ENCODE data around the gene LRRTM3.

The LRRTM3 gene

DNA sequence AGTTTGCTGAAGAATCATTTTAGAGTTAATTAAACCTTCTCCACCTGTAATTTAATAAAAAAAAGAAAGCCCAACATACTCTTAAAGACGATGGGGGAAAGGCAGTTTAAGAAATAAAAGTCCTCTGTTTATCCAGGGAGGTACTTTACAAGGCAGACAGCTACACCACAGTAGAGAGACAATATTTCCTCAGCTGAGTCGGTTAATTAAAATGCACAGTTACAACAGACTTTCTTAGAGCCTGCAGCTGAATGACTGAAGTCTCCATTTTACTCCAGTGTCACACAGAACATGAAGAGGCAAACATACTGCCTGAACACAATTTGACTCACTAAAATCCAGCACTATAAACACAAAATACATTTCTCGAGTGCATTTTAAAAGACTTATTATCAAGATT lies 15.1 kb downstream of the LRRTM3 start:
- TF ChIP-seq, protein P1, sequence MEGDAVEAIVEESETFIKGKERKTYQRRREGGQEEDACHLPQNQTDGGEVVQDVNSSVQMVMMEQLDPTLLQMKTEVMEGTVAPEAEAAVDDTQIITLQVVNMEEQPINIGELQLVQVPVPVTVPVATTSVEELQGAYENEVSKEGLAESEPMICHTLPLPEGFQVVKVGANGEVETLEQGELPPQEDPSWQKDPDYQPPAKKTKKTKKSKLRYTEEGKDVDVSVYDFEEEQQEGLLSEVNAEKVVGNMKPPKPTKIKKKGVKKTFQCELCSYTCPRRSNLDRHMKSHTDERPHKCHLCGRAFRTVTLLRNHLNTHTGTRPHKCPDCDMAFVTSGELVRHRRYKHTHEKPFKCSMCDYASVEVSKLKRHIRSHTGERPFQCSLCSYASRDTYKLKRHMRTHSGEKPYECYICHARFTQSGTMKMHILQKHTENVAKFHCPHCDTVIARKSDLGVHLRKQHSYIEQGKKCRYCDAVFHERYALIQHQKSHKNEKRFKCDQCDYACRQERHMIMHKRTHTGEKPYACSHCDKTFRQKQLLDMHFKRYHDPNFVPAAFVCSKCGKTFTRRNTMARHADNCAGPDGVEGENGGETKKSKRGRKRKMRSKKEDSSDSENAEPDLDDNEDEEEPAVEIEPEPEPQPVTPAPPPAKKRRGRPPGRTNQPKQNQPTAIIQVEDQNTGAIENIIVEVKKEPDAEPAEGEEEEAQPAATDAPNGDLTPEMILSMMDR (IDR thresholded peaks at IDR 0.05; ENCODE audit: borderline replicate concordance, extremely low read depth, low read length, poor library complexity, severe bottlenecking), result no peak
- no peak for TF ChIP-seq EZH2 (IDR thresholded peaks at IDR 0.05; ENCODE audit: borderline replicate concordance, low read depth, low read length, severe bottlenecking)
- DNase-seq, result no peak

DNA sequence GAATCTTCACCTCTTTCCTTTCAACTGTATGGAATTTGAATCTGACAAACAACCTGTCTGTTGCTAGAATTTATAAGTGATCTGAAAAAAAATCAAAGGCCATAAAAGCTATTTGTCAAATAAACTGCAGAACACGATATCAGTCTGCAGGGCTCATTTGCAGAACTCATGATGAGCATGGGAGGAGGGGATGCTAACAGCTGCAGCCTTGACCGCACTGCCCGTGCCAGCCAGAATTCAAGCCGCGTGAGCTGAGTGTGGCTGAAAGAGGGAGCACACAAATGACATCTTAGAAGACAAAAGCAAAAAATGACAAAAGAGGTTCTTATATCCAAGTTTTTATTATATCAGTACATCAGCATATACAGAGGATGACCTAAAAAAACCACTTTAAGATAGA lies 15.7 kb downstream of the LRRTM3 start:
- Histone ChIP-seq H3K36me3 (ENCODE audit: insufficient read depth, low read length) (no peaks in the 10 kb centered on the region), H4K20me1 (ENCODE audit: insufficient read depth, low read length) (no peaks in the 10 kb centered on the region), H3K4me3 (ENCODE audit: low read depth in 1 of 2, low read length in 2 of 2) (no peak overlapping the region), H3K79me2 (ENCODE audit: insufficient read depth, low read length) (no peaks in the 10 kb centered on the region), H3K27ac (ENCODE audit: low read length) (no peak overlapping the region), H2AFZ (ENCODE audit: low read depth, low read length) (no peak overlapping the region), H3K4me1 (ENCODE audit: insufficient read depth, low read length) (no peaks in the 10 kb centered on the region), H3K4me2 (ENCODE audit: insufficient read depth, low read length) (no peak overlapping the region), H3K27me3 (ENCODE audit: insufficient read depth, low read length, poor library complexity) (no peaks in the 10 kb centered on the region), H3K9me3 (ENCODE audit: insufficient read depth, low read length, severe bottlenecking) (no peaks in the 10 kb centered on the region), H3K9ac (ENCODE audit: low read depth, low read length) (no peak overlapping the region)
- TF ChIP-seq, protein P1 (IDR thresholded peaks at IDR 0.05; ENCODE audit: borderline replicate concordance, extremely low read depth, low read length, poor library complexity, severe bottlenecking), result no peak
- no peak for TF ChIP-seq EZH2 (IDR thresholded peaks at IDR 0.05; ENCODE audit: borderline replicate concordance, low read depth, low read length, severe bottlenecking)
- ATAC-seq (ENCODE audit: insufficient read depth, low read depth) (no peak), DNase-seq (no peak)

More for the DNA sequence above, 15.1 kb downstream of the LRRTM3 start:
- no peak overlapping the region for H3K27ac ChIP-seq (ENCODE audit: low read length)
- H3K9me3 ChIP-seq (ENCODE audit: insufficient read depth, low read length, severe bottlenecking), result no peaks in the 10 kb centered on the region
- no peak overlapping the region for H3K4me3 ChIP-seq (ENCODE audit: low read depth in 1 of 2, low read length in 2 of 2)
- H3K36me3 ChIP-seq (ENCODE audit: insufficient read depth, low read length), result no peaks in the 10 kb centered on the region
- H3K4me2 ChIP-seq (ENCODE audit: insufficient read depth, low read length), result no peak overlapping the region
- H3K4me1 ChIP-seq (ENCODE audit: insufficient read depth, low read length), result no peaks in the 10 kb centered on the region
- no peak overlapping the region for H3K9ac ChIP-seq (ENCODE audit: low read depth, low read length)
- no peak for ATAC-seq (ENCODE audit: insufficient read depth, low read depth)
- no peaks in the 10 kb centered on the region for H3K27me3 ChIP-seq (ENCODE audit: insufficient read depth, low read length, poor library complexity)
- no peaks in the 10 kb centered on the region for H3K79me2 ChIP-seq (ENCODE audit: insufficient read depth, low read length)
- no peak overlapping the region for H2AFZ ChIP-seq (ENCODE audit: low read depth, low read length)
- H4K20me1 ChIP-seq (ENCODE audit: insufficient read depth, low read length), result no peaks in the 10 kb centered on the region

DNA sequence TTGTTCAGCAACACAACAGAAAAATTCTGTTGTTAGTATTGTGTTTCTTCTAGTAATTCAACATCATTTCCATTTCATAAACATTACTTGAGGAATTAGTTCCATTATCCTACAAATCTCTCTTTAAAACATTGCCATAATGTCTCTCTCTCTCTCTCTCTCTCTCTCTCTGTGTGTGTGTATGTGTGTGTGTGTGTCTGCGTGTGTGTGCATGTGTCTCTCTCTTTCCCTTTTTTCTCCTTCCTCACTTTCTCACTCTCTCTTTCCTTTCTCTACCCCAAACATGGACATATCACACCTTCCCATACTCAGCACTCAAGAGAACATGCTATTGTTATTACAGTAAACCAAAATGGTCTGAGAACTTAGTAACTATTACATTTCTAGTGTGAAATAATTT lies 16.6 kb downstream of the LRRTM3 start:
- Histone ChIP-seq H3K27me3 (ENCODE audit: insufficient read depth, low read length, poor library complexity) (no peaks in the 10 kb centered on the region), H3K4me3 (ENCODE audit: low read depth in 1 of 2, low read length in 2 of 2) (no peak overlapping the region), H2AFZ (ENCODE audit: low read depth, low read length) (no peak overlapping the region), H4K20me1 (ENCODE audit: insufficient read depth, low read length) (no peaks in the 10 kb centered on the region), H3K27ac (ENCODE audit: low read length) (no peak overlapping the region), H3K4me2 (ENCODE audit: insufficient read depth, low read length) (no peak overlapping the region), H3K9me3 (ENCODE audit: insufficient read depth, low read length, severe bottlenecking) (no peaks in the 10 kb centered on the region), H3K4me1 (ENCODE audit: insufficient read depth, low read length) (no peaks in the 10 kb centered on the region), H3K9ac (ENCODE audit: low read depth, low read length) (no peak overlapping the region), H3K36me3 (ENCODE audit: insufficient read depth, low read length) (no peaks in the 10 kb centered on the region), H3K79me2 (ENCODE audit: insufficient read depth, low read length) (no peaks in the 10 kb centered on the region)
- TF ChIP-seq, protein P1 (IDR thresholded peaks at IDR 0.05; ENCODE audit: borderline replicate concordance, extremely low read depth, low read length, poor library complexity, severe bottlenecking), result no peak
- no peak for TF ChIP-seq EZH2 (IDR thresholded peaks at IDR 0.05; ENCODE audit: borderline replicate concordance, low read depth, low read length, severe bottlenecking)
- ATAC-seq (ENCODE audit: insufficient read depth, low read depth), result no peak
- DNase-seq, result no peak

DNA sequence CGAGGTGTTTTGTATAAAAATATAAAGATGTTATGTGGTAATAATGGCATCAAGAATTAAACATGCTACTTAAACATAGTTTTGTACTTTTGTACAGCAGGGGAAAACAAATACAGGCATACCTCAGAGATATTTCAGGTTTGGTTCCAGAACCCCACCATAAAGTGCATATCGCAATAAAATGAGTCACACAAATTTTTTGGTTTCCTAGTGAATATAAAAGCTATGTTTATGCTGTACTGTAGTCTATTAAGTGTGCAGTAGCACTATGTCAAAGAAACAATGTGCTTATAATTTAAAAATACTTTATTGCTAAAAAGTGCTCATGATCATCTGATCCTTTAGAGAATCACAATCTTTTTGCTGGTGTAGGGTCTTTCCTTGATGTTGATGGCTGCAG lies 17.8 kb downstream of the LRRTM3 start:
- Histone ChIP-seq H3K4me3 (ENCODE audit: low read depth in 1 of 2, low read length in 2 of 2) (no peak overlapping the region), H4K20me1 (ENCODE audit: insufficient read depth, low read length) (no peaks in the 10 kb centered on the region), H3K27ac (ENCODE audit: low read length) (no peak overlapping the region), H3K4me2 (ENCODE audit: insufficient read depth, low read length) (no peak overlapping the region), H3K9ac (ENCODE audit: low read depth, low read length) (no peak overlapping the region), H2AFZ (ENCODE audit: low read depth, low read length) (no peak overlapping the region), H3K27me3 (ENCODE audit: insufficient read depth, low read length, poor library complexity) (no peaks in the 10 kb centered on the region), H3K36me3 (ENCODE audit: insufficient read depth, low read length) (no peaks in the 10 kb centered on the region), H3K79me2 (ENCODE audit: insufficient read depth, low read length) (no peaks in the 10 kb centered on the region), H3K4me1 (ENCODE audit: insufficient read depth, low read length) (no peaks in the 10 kb centered on the region), H3K9me3 (ENCODE audit: insufficient read depth, low read length, severe bottlenecking) (no peaks in the 10 kb centered on the region)
- TF ChIP-seq, protein P1 (IDR thresholded peaks at IDR 0.05; ENCODE audit: borderline replicate concordance, extremely low read depth, low read length, poor library complexity, severe bottlenecking), result no peak
- TF ChIP-seq EZH2 (IDR thresholded peaks at IDR 0.05; ENCODE audit: borderline replicate concordance, low read depth, low read length, severe bottlenecking), result no peak
- ATAC-seq (ENCODE audit: insufficient read depth, low read depth) (no peak), DNase-seq (no peak)

Measured in DND-41 (cell line).